Measurements from ENCODE around the gene SLC25A24.

DNA sequence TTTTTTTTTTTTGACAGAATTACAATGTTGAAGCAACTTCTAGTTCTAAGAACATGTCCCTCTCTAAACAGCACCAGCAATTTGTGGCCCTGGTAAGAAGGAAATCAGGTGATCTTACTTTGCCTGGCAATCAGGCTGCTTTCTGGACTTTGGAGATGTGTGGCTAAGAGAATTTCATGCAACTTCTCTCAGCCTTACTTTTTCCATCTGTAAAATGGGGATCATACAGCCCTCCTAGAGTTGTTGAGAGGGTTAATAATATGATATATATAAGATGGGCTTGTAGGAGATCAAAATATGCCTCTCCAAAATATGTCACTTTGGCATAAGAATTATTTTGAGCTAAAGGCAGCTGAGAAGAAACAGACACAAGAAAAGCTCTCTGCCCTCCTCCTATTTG is 92.0 kb downstream of the SLC25A24 start:
- TF ChIP-seq SPI1 (IDR thresholded peaks at IDR 0.05; ENCODE audit: borderline replicate concordance, low read depth): no peak
- no peak for TF ChIP-seq GABPA (IDR thresholded peaks at IDR 0.05; ENCODE audit: low read depth)
- no peak for TF ChIP-seq POLR2AphosphoS5 (IDR thresholded peaks at IDR 0.05; ENCODE audit: low read depth)
- TF ChIP-seq, protein P1, sequence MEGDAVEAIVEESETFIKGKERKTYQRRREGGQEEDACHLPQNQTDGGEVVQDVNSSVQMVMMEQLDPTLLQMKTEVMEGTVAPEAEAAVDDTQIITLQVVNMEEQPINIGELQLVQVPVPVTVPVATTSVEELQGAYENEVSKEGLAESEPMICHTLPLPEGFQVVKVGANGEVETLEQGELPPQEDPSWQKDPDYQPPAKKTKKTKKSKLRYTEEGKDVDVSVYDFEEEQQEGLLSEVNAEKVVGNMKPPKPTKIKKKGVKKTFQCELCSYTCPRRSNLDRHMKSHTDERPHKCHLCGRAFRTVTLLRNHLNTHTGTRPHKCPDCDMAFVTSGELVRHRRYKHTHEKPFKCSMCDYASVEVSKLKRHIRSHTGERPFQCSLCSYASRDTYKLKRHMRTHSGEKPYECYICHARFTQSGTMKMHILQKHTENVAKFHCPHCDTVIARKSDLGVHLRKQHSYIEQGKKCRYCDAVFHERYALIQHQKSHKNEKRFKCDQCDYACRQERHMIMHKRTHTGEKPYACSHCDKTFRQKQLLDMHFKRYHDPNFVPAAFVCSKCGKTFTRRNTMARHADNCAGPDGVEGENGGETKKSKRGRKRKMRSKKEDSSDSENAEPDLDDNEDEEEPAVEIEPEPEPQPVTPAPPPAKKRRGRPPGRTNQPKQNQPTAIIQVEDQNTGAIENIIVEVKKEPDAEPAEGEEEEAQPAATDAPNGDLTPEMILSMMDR (IDR thresholded peaks at IDR 0.05; ENCODE audit: insufficient read depth, low read length): no peak
- TF ChIP-seq, protein P2, sequence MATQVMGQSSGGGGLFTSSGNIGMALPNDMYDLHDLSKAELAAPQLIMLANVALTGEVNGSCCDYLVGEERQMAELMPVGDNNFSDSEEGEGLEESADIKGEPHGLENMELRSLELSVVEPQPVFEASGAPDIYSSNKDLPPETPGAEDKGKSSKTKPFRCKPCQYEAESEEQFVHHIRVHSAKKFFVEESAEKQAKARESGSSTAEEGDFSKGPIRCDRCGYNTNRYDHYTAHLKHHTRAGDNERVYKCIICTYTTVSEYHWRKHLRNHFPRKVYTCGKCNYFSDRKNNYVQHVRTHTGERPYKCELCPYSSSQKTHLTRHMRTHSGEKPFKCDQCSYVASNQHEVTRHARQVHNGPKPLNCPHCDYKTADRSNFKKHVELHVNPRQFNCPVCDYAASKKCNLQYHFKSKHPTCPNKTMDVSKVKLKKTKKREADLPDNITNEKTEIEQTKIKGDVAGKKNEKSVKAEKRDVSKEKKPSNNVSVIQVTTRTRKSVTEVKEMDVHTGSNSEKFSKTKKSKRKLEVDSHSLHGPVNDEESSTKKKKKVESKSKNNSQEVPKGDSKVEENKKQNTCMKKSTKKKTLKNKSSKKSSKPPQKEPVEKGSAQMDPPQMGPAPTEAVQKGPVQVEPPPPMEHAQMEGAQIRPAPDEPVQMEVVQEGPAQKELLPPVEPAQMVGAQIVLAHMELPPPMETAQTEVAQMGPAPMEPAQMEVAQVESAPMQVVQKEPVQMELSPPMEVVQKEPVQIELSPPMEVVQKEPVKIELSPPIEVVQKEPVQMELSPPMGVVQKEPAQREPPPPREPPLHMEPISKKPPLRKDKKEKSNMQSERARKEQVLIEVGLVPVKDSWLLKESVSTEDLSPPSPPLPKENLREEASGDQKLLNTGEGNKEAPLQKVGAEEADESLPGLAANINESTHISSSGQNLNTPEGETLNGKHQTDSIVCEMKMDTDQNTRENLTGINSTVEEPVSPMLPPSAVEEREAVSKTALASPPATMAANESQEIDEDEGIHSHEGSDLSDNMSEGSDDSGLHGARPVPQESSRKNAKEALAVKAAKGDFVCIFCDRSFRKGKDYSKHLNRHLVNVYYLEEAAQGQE (IDR thresholded peaks at IDR 0.05; ENCODE audit: insufficient replicate concordance, low read depth): no peak

Measured in HL-60 (cell line).